Mesodermal cell (in vitro differentiated cells): ENCODE results near the gene CNTNAP4.

Source experiments
- H3K27ac ChIP-seq: 2 replicates; pipeline ENCODE4 v1.7.0; 2013; ENCODE audit warnings: mild to moderate bottlenecking, low read depth, low read length, moderate library complexity; ENCODE audit not compliant: severe bottlenecking
- H3K36me3 ChIP-seq: 2 replicates; pipeline ENCODE4 v1.7.1; 2013; ENCODE audit warnings: mild to moderate bottlenecking, low read length, moderate library complexity; ENCODE audit not compliant: control insufficient read depth, insufficient read depth
- H3K4me1 ChIP-seq: one replicate; pipeline ENCODE4 v1.7.1; 2013; ENCODE audit warnings: mild to moderate bottlenecking, low read length; ENCODE audit not compliant: insufficient read depth, control insufficient read depth, poor library complexity, severe bottlenecking
- H3K4me3 ChIP-seq: 2 replicates; pipeline ENCODE4 v1.7.0; 2013; ENCODE audit warnings: low read length, control low read depth, mild to moderate bottlenecking; ENCODE audit not compliant: insufficient read depth, poor library complexity, severe bottlenecking; ENCODE audit errors: extremely low read depth
- H3K9me3 ChIP-seq: 2 replicates; pipeline ENCODE4 v1.7.1; 2013; ENCODE audit warnings: mild to moderate bottlenecking, low read length, moderate library complexity; ENCODE audit not compliant: control insufficient read depth
- WGBS, 2 experiments: methylation state at CpG; one replicate each; pipeline ENCODE4 v1.1.5; 2013; ENCODE audit warnings: missing lambda C conversion rate in 2 of 2; ENCODE audit not compliant: insufficient coverage in 2 of 2; 5-methylcytosine and 5-hydroxymethylcytosine counted together

Gene CNTNAP4

DNA sequence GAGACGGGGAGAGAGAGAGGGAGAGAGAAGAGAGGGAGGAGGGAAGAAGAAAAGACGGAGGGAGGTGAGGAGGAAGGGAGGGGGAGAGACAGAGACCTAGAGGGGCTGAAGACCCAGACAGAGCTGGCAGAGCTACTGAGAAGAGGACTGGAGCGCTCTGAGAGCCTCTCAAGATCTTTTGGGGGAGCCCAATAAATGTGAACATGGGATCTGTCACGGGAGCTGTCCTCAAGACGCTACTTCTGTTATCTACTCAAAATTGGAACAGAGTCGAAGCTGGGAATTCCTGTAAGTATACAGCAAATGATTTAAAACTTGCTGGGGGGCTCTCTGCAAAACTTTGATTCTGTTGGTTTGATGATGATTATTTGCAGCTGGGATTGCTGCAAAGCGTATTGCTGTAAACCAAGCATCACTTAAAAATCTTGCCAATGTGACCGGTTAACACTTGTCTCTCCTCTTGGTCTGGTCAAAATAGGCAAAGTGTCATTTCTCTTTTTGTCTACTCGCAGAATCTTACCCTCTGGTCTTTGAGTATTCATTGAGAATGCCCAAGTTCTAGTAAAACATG lies 344 bp downstream of the CNTNAP4 start:
- H3K36me3 ChIP-seq, result no peaks in the 10 kb centered on the region
- no peaks in the 10 kb centered on the region for H3K9me3 ChIP-seq
- H3K4me3 ChIP-seq, result no peak overlapping the region
- H3K4me1 ChIP-seq, result no peaks in the 10 kb centered on the region
- 69% methylated on average over 6 of the region's 9 CpGs for WGBS, 2 experiments
- no peak overlapping the region for H3K27ac ChIP-seq

GRCh38 chr16:76278086-76278485 lies 885 bp downstream of the CNTNAP4 start:
- Histone ChIP-seq H3K9me3 (no peaks in the 10 kb centered on the region), H3K4me3 (no peak overlapping the region), H3K27ac (no peak overlapping the region), H3K4me1 (no peaks in the 10 kb centered on the region), H3K36me3 (no peaks in the 10 kb centered on the region)
- WGBS, 2 experiments, result 94 to 95% methylated on average over 2 to 4 of the region's 5 CpGs

GRCh38 chr16:76278980-76279379 lies 1.8 kb downstream of the CNTNAP4 start:
- Histone ChIP-seq H3K4me3 (no peak overlapping the region), H3K36me3 (no peaks in the 10 kb centered on the region), H3K27ac (no peak overlapping the region), H3K9me3 (no peaks in the 10 kb centered on the region), H3K4me1 (no peaks in the 10 kb centered on the region)

DNA sequence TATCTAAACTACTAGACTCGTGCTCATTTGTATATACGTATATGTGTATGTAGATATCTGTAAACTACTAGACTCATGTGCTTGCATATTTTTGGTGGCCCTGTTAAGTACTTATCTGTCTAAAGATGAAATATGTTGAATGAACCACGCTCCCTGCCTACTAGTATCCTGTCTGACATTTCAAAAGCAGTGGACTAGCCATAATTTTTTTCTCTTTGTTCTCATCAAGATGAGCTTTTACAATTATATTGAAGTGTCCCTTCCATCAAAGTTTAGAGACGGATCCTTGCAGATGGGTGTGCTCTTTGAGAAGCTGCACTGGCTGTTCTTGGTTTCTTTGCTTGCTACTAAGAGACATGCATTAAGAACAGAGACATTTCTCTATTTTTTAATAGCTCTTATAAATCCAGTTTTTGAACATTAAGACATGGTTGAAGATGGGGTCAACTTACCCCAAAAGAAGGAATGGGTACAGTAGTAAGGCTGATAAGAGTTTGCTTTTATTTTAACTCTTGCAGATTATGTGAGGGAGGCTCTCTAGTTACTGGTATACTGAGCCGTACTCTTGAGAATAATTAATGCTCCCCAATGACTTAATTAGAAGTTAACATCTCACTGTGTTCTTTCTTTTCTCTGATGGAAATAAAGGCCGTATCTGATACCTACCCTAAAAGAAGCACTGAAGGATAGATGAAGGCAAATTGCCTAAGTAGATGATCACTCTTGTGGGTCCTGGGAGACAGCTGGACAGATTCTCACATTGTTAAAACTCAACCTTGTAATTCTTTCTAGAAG lies 3.4 kb downstream of the CNTNAP4 start:
- 100% methylated on average over 1 of the region's 6 CpGs; no CpG with 5 or more reads in 1 of the 2 experiments for WGBS, 2 experiments
- Histone ChIP-seq H3K36me3 (no peaks in the 10 kb centered on the region), H3K9me3 (no peaks in the 10 kb centered on the region), H3K27ac (no peak overlapping the region), H3K4me3 (no peak overlapping the region), H3K4me1 (no peaks in the 10 kb centered on the region)

DNA sequence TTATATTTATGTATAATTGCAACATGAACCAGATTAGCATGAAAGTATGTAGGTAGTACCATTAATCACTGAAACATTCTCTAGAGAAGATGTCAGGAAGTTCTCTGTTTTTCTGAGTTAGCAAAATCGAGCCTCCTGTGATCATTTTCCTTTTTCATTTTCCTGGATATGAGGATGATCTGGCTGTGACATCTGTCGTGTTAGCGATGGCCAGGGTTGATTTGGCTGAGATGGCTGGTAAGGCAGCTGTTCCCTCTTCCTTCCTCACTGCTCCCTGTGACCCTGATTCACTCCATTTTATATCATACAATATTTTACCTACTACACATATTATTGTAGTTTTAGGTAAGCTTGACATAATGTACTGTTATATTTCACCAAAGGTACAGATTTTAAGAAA lies 10.3 kb downstream of the CNTNAP4 start:
- Histone ChIP-seq H3K4me3 (no peak overlapping the region), H3K4me1 (no peaks in the 10 kb centered on the region), H3K9me3 (no peaks in the 10 kb centered on the region), H3K36me3 (no peaks in the 10 kb centered on the region), H3K27ac (no peak overlapping the region)
- no CpG with 5 or more reads among the region's 3 CpGs for WGBS, 2 experiments

- no peaks in the 10 kb centered on the region for H3K4me1 ChIP-seq
- no peaks in the 10 kb centered on the region for H3K9me3 ChIP-seq
- no peak overlapping the region for H3K4me3 ChIP-seq
- no peaks in the 10 kb centered on the region for H3K36me3 ChIP-seq
- H3K27ac ChIP-seq, result no peak overlapping the region
- WGBS, 2 experiments, result 83 to 97% methylated on average over 3 to 4 of the region's 5 CpGs
Measured at GRCh38 chr16:76292218-76292617, 15.0 kb downstream of the CNTNAP4 start.

GRCh38 chr16:76293980-76294379 lies 16.8 kb downstream of the CNTNAP4 start:
- H3K36me3 ChIP-seq, result no peaks in the 10 kb centered on the region
- H3K4me1 ChIP-seq, result no peaks in the 10 kb centered on the region
- no peak overlapping the region for H3K4me3 ChIP-seq
- no peak overlapping the region for H3K27ac ChIP-seq
- no peaks in the 10 kb centered on the region for H3K9me3 ChIP-seq
- WGBS, 2 experiments, result 80% methylated on average over 1 of the region's 3 CpGs; no CpG with 5 or more reads in 1 of the 2 experiments

GRCh38 chr16:76294396-76295214 lies 17.4 kb downstream of the CNTNAP4 start:
- no peaks in the 10 kb centered on the region for H3K9me3 ChIP-seq
- no peak overlapping the region for H3K27ac ChIP-seq
- 86 to 95% methylated on average over 3 of the region's 3 CpGs for WGBS, 2 experiments

DNA sequence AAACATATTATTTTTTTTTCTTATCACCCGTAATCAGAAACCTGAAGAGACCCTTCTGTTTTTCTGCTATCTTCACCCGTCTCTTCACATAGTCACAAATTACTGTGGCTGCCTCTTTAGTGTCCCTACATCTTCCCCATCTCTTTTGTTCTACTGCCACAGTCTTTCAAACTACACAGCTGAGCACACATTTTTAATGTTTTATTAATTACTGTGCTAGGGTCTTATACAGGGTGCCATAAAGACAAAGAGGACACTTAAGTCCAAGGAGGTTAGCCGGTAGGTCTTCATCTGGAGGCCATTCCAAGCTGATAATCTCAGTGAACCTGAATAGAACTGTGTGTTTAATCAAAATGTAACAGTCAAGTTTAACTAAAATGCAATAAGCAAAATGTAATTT lies 20.7 kb downstream of the CNTNAP4 start:
- 79 to 88% methylated on average over 2 to 3 of the region's 3 CpGs for WGBS, 2 experiments
- no peak overlapping the region for H3K27ac ChIP-seq
- H3K36me3 ChIP-seq, result no peaks in the 10 kb centered on the region
- no peak overlapping the region for H3K4me3 ChIP-seq
- no peaks in the 10 kb centered on the region for H3K9me3 ChIP-seq
- H3K4me1 ChIP-seq, result no peaks in the 10 kb centered on the region

More at GRCh38 chr16:76294396-76295214, 17.4 kb downstream of the CNTNAP4 start:
- Histone ChIP-seq H3K4me3 (no peak overlapping the region), H3K4me1 (no peaks in the 10 kb centered on the region), H3K36me3 (no peaks in the 10 kb centered on the region)

DNA sequence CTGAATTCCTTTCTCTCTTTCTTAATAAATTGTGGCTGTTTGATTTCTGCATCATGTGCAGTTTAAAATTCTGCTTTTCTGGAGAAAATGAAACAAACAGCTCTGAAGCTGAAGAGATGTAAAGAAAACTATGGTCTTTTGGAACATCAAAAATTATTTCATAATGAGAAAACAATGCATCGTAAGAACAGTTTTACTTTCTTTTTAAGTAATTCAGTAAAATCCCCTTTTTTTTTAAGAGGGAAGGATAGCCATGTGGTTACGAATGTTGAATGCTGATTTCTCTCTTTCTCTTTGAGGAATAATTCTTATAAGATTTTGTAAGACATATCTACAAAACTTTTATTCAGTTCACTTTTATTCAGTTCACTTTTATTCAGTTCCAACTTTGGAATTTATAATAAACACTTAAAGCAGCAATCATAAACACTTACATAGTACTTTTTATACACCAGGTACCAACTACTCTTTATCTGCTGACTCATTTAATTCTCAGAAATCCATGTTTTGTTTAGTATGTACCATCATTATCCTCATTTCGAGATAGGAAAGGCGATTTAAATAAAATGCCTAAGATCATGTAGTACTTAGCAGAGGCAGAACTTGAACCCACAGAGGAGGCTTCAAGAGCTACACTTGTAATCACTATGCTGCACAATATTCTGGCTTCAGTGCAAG lies 26.6 kb downstream of the CNTNAP4 start:
- Histone ChIP-seq H3K36me3 (no peaks in the 10 kb centered on the region), H3K27ac (no peak overlapping the region), H3K9me3 (no peaks in the 10 kb centered on the region), H3K4me1 (no peaks in the 10 kb centered on the region), H3K4me3 (no peak overlapping the region)
- WGBS, 2 experiments, result 60% methylated on average over 1 of the region's 4 CpGs; no CpG with 5 or more reads in 1 of the 2 experiments
